ENCODE data around the gene POLH. TPM values are rescaled to one million over a fixed set of nuclear protein-coding genes. Genes with fewer than 3 reads are reported as not detected.

The POLH gene
- total RNA-seq, 1 experiment from 2014 or later: 15.4 TPM

DNA sequence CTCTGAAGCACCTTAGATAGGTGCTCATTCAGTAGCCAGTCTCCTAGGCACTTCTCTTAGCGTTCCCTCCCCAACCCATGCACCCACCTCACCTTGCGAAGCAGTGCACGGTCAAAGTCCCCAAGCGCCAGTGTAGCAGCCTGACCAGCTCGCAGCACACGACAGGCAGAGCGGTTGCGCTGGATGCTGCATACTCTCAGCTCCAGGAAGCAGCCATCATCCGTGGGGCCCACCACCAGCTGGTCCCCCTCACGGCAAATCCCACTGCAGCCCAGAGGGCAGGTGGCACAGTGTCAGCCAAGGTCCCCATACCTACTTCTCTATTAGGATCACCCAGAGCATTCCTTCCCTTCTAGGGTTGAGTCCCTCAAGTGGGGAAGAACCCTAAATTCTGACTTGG is 46.6 kb downstream of the POLH start:
- H3K27ac ChIP-seq (ENCODE audit: low read length): no peak overlapping the region
- H3K4me1 ChIP-seq (ENCODE audit: low read length): peaks cover 9% of the 10 kb centered on the region
- H3K36me3 ChIP-seq (ENCODE audit: insufficient read depth, low read length): peaks cover 41% of the 10 kb centered on the region; the same call in 1 of the 2 replicates
- H3K9me3 ChIP-seq (ENCODE audit: low read length): no peaks in the 10 kb centered on the region
- H2AFZ ChIP-seq (ENCODE audit: low read length): no peak overlapping the region
- H3K4me2 ChIP-seq (ENCODE audit: low read depth, low read length, poor library complexity, severe bottlenecking): no peak overlapping the region
- H4K20me1 ChIP-seq (ENCODE audit: insufficient read depth, low read depth, low read length): peaks cover 3% of the 10 kb centered on the region; the same call in 1 of the 2 replicates
- no peak for DNase-seq
- H3K27me3 ChIP-seq (ENCODE audit: low read length): no peaks in the 10 kb centered on the region
- H3K9ac ChIP-seq (ENCODE audit: low read length): no peak overlapping the region
- H3K4me3 ChIP-seq (ENCODE audit: low read length): no peak overlapping the region
- H3K79me2 ChIP-seq (ENCODE audit: low read length): peaks cover 18% of the 10 kb centered on the region
- no peaks in the 10 kb centered on the region for H3K9me2 ChIP-seq (replicated peaks; ENCODE audit: insufficient read depth, low read length)

DNA sequence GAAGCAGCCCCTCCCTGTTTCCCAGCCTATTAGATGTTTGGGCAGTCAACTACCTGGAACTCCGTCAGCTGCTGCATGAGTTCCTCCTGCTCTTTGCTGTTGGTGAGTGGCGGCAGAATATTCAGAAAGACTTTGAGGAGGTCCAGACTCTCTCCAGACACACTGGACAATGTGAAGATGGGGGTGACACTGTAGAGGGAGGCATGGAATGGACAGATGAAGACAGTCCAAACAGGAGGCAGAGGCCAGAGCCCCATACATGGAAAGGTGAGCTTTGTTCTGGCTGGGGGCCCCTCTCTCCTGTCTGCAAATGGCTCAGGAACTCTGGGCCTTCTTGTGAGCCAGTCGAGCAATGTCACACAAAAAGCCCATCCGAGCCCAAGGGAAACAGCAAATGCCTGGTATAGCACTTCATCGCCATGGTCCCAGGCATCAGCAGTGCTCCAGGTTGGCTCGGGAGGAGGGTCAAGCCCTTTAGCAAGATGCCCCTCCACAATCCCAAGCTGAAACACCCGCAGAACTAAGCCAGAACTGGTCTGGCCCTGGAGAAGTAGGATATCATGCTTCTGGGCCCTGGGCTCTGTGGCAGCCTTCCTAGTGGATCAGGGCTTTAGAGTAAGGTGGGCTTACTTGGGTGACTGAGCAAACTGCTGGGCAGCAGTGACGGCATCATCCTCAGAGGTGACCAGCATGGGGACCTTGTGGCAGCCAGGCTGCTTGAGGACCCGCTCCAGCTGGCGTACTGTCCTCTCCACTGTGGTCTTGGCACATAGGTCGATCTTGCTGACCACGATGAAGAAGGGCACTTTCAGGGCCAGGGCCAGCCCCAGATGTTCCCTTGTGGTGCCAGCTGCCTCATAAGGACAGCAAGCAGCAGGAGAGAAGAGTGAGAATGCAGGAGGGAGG is 48.1 kb downstream of the POLH start:
- Histone ChIP-seq H3K4me3 (ENCODE audit: low read length) (no peak overlapping the region), H2AFZ (ENCODE audit: low read length) (no peak overlapping the region), H4K20me1 (ENCODE audit: insufficient read depth, low read depth, low read length) (peaks cover 3% of the 10 kb centered on the region; the same call in 1 of the 2 replicates), H3K9ac (ENCODE audit: low read length) (no peak overlapping the region), H3K79me2 (ENCODE audit: low read length) (peaks cover 30% of the 10 kb centered on the region), H3K36me3 (ENCODE audit: insufficient read depth, low read length) (peaks cover 41% of the 10 kb centered on the region; the same call in 1 of the 2 replicates), H3K9me3 (ENCODE audit: low read length) (no peaks in the 10 kb centered on the region), H3K4me2 (ENCODE audit: low read depth, low read length, poor library complexity, severe bottlenecking) (no peak overlapping the region), H3K27me3 (ENCODE audit: low read length) (no peaks in the 10 kb centered on the region), H3K9me2 (replicated peaks; ENCODE audit: insufficient read depth, low read length) (no peaks in the 10 kb centered on the region), H3K27ac (ENCODE audit: low read length) (no peak overlapping the region), H3K4me1 (ENCODE audit: low read length) (peaks cover 14% of the 10 kb centered on the region)
- DNase-seq: no peak

DNA sequence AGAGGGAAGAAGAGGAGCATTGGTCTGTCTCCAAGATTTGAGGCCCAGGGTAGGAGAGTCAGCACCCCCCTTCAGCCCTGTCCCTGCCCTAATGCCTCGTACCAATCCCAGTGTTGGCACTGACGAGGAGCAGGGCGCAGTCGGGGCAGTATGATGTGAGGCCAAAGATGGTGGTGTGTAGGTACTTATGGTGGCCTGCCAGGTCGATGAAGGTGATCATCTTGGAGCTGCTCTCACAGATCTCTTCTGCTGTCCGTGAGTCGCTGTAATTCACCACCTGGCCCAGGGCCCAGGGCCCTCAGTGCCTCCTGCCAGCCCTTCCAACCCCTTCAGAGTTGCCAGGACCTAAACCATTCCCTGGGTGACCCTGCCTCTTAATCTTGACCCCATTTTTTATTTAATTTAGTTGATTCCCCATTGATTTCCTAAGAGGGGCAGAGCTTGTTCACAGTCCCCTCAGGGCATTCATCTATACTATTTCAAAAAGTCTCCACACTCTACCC is 48.9 kb downstream of the POLH start:
- Histone ChIP-seq H2AFZ (ENCODE audit: low read length) (no peak overlapping the region), H3K4me2 (ENCODE audit: low read depth, low read length, poor library complexity, severe bottlenecking) (no peak overlapping the region), H3K79me2 (ENCODE audit: low read length) (peaks cover 30% of the 10 kb centered on the region), H3K9me2 (replicated peaks; ENCODE audit: insufficient read depth, low read length) (no peaks in the 10 kb centered on the region), H3K9ac (ENCODE audit: low read length) (no peak overlapping the region), H4K20me1 (ENCODE audit: insufficient read depth, low read depth, low read length) (peaks cover 3% of the 10 kb centered on the region; the same call in 1 of the 2 replicates), H3K4me1 (ENCODE audit: low read length) (peaks cover 20% of the 10 kb centered on the region), H3K27ac (ENCODE audit: low read length) (no peak overlapping the region), H3K27me3 (ENCODE audit: low read length) (no peaks in the 10 kb centered on the region), H3K9me3 (ENCODE audit: low read length) (no peaks in the 10 kb centered on the region), H3K4me3 (ENCODE audit: low read length) (no peak overlapping the region), H3K36me3 (ENCODE audit: insufficient read depth, low read length) (peaks cover 35% of the 10 kb centered on the region; the same call in 1 of the 2 replicates)
- no peak for DNase-seq

DNA sequence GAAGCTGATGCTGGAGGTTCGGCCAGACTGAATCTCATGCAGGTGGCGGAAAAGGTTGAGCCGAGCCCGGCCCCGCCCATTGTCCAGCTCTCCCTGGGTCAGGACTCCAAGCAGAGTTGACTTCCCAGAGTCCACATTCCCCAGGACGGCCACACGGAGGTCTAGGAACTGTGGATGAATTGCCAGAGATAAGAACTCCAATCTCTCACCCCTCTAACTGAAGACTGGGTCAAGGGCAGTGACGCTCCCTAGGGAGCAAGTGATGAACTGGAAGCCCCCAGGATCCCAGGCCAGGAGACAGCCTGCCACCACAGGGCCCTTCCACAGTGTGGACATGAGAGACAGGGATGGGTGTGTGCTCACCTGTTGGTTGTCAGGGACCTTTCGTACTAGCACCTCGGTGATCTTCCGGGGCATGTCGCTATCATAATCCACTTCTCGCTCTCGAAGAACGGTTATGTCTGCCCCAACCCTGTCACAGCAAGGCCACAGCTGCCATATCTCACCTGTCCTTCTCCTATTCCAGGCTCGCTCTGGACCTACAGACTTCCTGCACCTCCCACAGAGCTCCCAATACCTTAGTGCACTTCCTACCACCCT is 49.5 kb downstream of the POLH start:
- no peak overlapping the region for H2AFZ ChIP-seq (ENCODE audit: low read length)
- H3K36me3 ChIP-seq (ENCODE audit: insufficient read depth, low read length): peaks cover 34% of the 10 kb centered on the region; the same call in 1 of the 2 replicates
- no peak overlapping the region for H3K27ac ChIP-seq (ENCODE audit: low read length)
- H3K79me2 ChIP-seq (ENCODE audit: low read length): peaks cover 30% of the 10 kb centered on the region
- no peak overlapping the region for H3K4me2 ChIP-seq (ENCODE audit: low read depth, low read length, poor library complexity, severe bottlenecking)
- no peaks in the 10 kb centered on the region for H3K27me3 ChIP-seq (ENCODE audit: low read length)
- H3K4me3 ChIP-seq (ENCODE audit: low read length): no peak overlapping the region
- no peaks in the 10 kb centered on the region for H3K9me2 ChIP-seq (replicated peaks; ENCODE audit: insufficient read depth, low read length)
- peaks cover 3% of the 10 kb centered on the region; the same call in 1 of the 2 replicates for H4K20me1 ChIP-seq (ENCODE audit: insufficient read depth, low read depth, low read length)
- no peak overlapping the region for H3K9ac ChIP-seq (ENCODE audit: low read length)
- H3K4me1 ChIP-seq (ENCODE audit: low read length): peaks cover 26% of the 10 kb centered on the region
- no peaks in the 10 kb centered on the region for H3K9me3 ChIP-seq (ENCODE audit: low read length)
- no peak for DNase-seq

DNA sequence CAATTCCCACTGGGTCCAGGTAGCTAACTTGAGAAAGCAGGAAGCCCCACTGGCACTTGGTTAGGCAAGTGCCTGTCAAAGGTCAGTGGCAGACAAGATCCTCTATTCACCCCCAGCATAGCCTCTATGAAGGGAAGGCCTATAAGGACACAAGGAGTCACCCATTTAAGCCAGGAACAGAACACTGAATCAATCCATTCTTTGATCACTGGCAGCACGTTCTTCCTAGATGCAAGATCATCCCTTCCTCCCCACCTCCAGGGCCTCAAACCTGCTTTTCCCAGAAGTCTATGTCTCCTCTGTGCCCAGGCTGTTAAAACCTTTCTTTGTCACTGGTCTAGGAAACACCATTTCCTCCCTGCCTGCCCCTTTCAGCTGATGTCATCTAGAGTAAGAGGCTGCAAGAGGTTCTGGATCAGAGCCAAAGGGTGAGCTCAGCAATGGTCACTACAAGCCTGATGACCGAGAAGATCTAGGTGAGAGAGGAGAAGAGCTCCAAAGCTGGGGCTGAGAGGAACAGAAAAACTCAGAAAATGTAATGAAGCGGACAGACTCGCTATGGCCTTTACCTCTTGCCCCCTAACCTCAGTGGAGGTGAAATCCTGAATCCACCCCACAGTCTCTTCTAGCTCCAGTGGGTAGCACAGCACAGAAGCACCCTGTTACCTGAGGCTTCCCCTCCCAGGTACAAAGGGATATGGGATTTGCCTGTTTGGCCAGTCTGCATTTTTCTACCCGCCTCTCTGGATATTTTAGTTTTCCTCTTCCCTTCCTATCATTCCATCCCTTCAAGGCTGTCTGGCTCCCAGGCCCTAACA is 51.2 kb downstream of the POLH start:
- Histone ChIP-seq H3K9me2 (replicated peaks; ENCODE audit: insufficient read depth, low read length) (no peaks in the 10 kb centered on the region), H3K4me2 (ENCODE audit: low read depth, low read length, poor library complexity, severe bottlenecking) (peak overlapping the region; percentile 94), H3K27ac (ENCODE audit: low read length) (peak overlapping the region; percentile 5; the same call in 1 of the 2 replicates), H3K4me1 (ENCODE audit: low read length) (peaks cover 32% of the 10 kb centered on the region), H3K9ac (ENCODE audit: low read length) (peak overlapping the region; percentile 52), H3K36me3 (ENCODE audit: insufficient read depth, low read length) (peaks cover 28% of the 10 kb centered on the region; the same call in 1 of the 2 replicates), H3K4me3 (ENCODE audit: low read length) (peak overlapping the region; percentile 100; the same call in 1 of the 2 replicates), H2AFZ (ENCODE audit: low read length) (no peak overlapping the region), H3K27me3 (ENCODE audit: low read length) (no peaks in the 10 kb centered on the region), H4K20me1 (ENCODE audit: insufficient read depth, low read depth, low read length) (peaks cover 3% of the 10 kb centered on the region; the same call in 1 of the 2 replicates), H3K79me2 (ENCODE audit: low read length) (peaks cover 30% of the 10 kb centered on the region), H3K9me3 (ENCODE audit: low read length) (no peaks in the 10 kb centered on the region)
- DNase-seq: no peak

DNA sequence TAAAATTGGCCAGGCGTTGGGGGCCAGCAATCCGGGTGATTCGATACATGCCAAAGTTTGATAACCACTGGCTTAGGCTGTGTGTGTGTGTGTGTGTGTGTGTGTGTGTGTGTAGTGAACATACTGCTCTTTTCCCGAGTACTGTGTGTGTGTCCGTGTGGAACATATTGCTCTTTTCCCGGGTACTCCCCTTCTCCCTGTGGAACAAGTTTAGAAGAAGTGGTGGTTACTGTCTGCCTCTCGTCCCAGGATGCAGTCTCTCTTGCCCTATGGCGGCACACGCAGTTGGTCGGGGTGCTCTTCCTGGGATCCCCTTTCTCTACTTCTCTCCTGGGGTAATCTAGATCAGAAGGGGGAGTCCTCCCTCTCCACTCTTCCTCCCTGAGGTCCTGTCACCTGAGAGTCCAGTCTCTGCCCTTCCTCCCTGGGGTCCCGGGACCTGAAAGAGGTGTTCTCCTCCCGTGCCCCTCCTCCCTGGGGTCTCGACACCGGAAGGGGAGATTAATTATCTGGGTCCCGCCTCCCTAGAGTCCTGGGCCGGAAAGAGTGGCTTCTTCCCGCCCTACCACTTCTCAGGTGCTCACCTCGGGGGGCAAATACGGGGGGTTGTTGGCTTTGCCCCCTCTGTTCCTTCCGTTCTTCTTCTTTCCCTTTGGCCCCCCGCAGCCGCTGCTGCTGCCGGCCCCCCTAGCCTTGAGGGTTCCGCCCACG is 52.6 kb downstream of the POLH start:
- H3K4me3 ChIP-seq (ENCODE audit: low read length): peak overlapping the region; percentile 100
- peak overlapping the region; percentile 95 for H3K9ac ChIP-seq (ENCODE audit: low read length)
- peak overlapping the region; percentile 77 for H3K27ac ChIP-seq (ENCODE audit: low read length)
- H3K9me3 ChIP-seq (ENCODE audit: low read length): no peaks in the 10 kb centered on the region
- no peak overlapping the region for H2AFZ ChIP-seq (ENCODE audit: low read length)
- no peaks in the 10 kb centered on the region for H3K27me3 ChIP-seq (ENCODE audit: low read length)
- peaks cover 30% of the 10 kb centered on the region for H3K79me2 ChIP-seq (ENCODE audit: low read length)
- peak; percentile 89 for DNase-seq
- H3K36me3 ChIP-seq (ENCODE audit: insufficient read depth, low read length): peaks cover 21% of the 10 kb centered on the region; the same call in 1 of the 2 replicates
- peak overlapping the region; percentile 94 for H3K4me2 ChIP-seq (ENCODE audit: low read depth, low read length, poor library complexity, severe bottlenecking)
- H3K4me1 ChIP-seq (ENCODE audit: low read length): peaks cover 32% of the 10 kb centered on the region
- peaks cover 3% of the 10 kb centered on the region; the same call in 1 of the 2 replicates for H4K20me1 ChIP-seq (ENCODE audit: insufficient read depth, low read depth, low read length)
- no peaks in the 10 kb centered on the region for H3K9me2 ChIP-seq (replicated peaks; ENCODE audit: insufficient read depth, low read length)

DNA sequence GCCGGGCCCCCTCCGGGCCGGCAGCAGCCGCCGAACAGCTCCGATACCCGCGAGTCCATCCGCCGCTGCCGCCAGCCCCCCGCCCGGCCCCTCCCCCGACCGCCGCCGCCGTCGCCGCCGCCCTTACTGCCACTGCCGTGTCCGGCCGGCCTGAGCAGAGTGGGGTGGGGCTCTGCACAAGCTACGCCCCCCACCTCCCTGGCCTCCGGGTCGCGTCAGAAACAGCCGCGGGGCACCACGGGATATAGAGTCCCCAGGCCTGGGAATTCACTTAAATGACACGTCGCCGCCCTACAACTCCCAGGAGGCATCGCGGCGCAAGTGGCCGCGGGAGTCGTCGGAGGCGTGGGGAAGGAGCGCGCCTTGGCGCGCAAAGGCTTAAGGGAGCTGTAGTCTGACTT is 53.1 kb downstream of the POLH start, which contains the start of gene GTPBP2:
Gene GTPBP2 (minus strand): TSS at position 161 of the 401 bp plus-strand sequence. CDS start 102 bp downstream, at position 59.
- H3K27ac ChIP-seq (ENCODE audit: low read length): peak within 1 kb of the TSS; percentile 91
- H3K4me2 ChIP-seq (ENCODE audit: low read depth, low read length, poor library complexity, severe bottlenecking): peak within 1 kb of the TSS; percentile 95
- no peaks in the 10 kb centered on the region for H3K9me2 ChIP-seq (replicated peaks; ENCODE audit: insufficient read depth, low read length)
- H2AFZ ChIP-seq (ENCODE audit: low read length): peak within 1 kb of the TSS; percentile 80; the same call in 1 of the 2 replicates
- H4K20me1 ChIP-seq (ENCODE audit: insufficient read depth, low read depth, low read length): peaks cover 3% of the 10 kb centered on the region; the same call in 1 of the 2 replicates
- no peaks in the 10 kb centered on the region for H3K27me3 ChIP-seq (ENCODE audit: low read length)
- peak; percentile 99 for DNase-seq
- peaks cover 32% of the 10 kb centered on the region for H3K4me1 ChIP-seq (ENCODE audit: low read length)
- peak within 1 kb of the TSS; percentile 100 for H3K4me3 ChIP-seq (ENCODE audit: low read length)
- H3K9ac ChIP-seq (ENCODE audit: low read length): peak within 1 kb of the TSS; percentile 95
- H3K36me3 ChIP-seq (ENCODE audit: insufficient read depth, low read length): peaks cover 17% of the 10 kb centered on the region; the same call in 1 of the 2 replicates
- H3K79me2 ChIP-seq (ENCODE audit: low read length): peaks cover 30% of the 10 kb centered on the region
- H3K9me3 ChIP-seq (ENCODE audit: low read length): no peaks in the 10 kb centered on the region

Measured in Karpas-422 (cell line).